Right atrium auricular region (tissue), 2 donors: ENCODE results near the gene GTF2F2. TPM values are rescaled to one million over a fixed set of nuclear protein-coding genes. Genes with fewer than 3 reads are reported as not detected.

Experiments
- DNase-seq: peaks from one replicate; pipeline ENCODE4 v3.0.0-alpha.2; 2019; ENCODE audit warnings: low spot score
- H3K27ac ChIP-seq, 2 donors: fragments of 200-600 bp; sonication (generic); 1 replicate in 1 of 2; 2 replicates in 1 of 2; pipeline ENCODE4 v1.5.1; 2016 to 2019
- H3K27me3 ChIP-seq, 2 donors: fragments of 200-600 bp; sonication (generic); one replicate each; pipeline versions ENCODE4 v1.5.1 to v1.6.0; 2017 to 2019
- H3K36me3 ChIP-seq: fragments of 200-600 bp; sonication (generic); one replicate; pipeline ENCODE4 v1.5.1; 2016
- H3K4me1 ChIP-seq, 2 donors: fragments of 200-600 bp; sonication (generic); one replicate each; pipeline versions ENCODE4 v1.5.1 to v1.6.0; 2017 to 2019
- H3K4me3 ChIP-seq, 2 donors: fragments of 200-600 bp; sonication (generic); 1 replicate in 1 of 2; 2 replicates in 1 of 2; pipeline ENCODE4 v1.5.1; 2017 to 2019; ENCODE audit warnings: mild to moderate bottlenecking in 1 of 2, moderate library complexity in 1 of 2
- H3K9me3 ChIP-seq, 2 donors: fragments of 200-600 bp; sonication (generic); one replicate each; pipeline ENCODE4 v1.5.1; 2019
- CTCF ChIP-seq, 2 donors: fragments of 200-600 bp; sonication (generic); IDR thresholded peaks; one replicate each; pipeline ENCODE4 v1.5.1; 2019; ENCODE audit warnings: antibody characterized with exemption in 2 of 2
- total RNA-seq, 2 donors: library from RNA; depleted of rRNA; stranded (reverse); fragments of >200 nt; gene quantifications; one replicate each; pipeline ENCODE4 v1.1.0, GENCODE V29; 2016

GTF2F2 gene
- total RNA-seq, 2 donors from 2014 or later, result 9.4 to 23.3 TPM

GRCh38 chr13:45215392-45216077, 95.2 kb downstream of the GTF2F2 start:
- no peak for TF ChIP-seq CTCF (IDR thresholded peaks at IDR 0.05)
- H3K4me1 ChIP-seq, result peaks cover 0 to 13% of the 10 kb centered on the region in 2 donors
- no peak overlapping the region for H3K27ac ChIP-seq
- H3K36me3 ChIP-seq, result no peaks in the 10 kb centered on the region
- no peaks in the 10 kb centered on the region for H3K9me3 ChIP-seq
- DNase-seq, result no peak
- no peaks in the 10 kb centered on the region for H3K27me3 ChIP-seq
- H3K4me3 ChIP-seq, result no peak overlapping the region

- Histone ChIP-seq H3K27ac (no peak overlapping the region), H3K9me3 (no peaks in the 10 kb centered on the region), H3K4me3 (no peak overlapping the region), H3K4me1 (peaks cover 0 to 13% of the 10 kb centered on the region in 2 donors), H3K27me3 (no peaks in the 10 kb centered on the region), H3K36me3 (no peaks in the 10 kb centered on the region)
- no peak for TF ChIP-seq CTCF (IDR thresholded peaks at IDR 0.05)
- no peak for DNase-seq
Measured at GRCh38 chr13:45216193-45216592, 95.9 kb downstream of the GTF2F2 start.

GRCh38 chr13:45218689-45219088, 98.4 kb downstream of the GTF2F2 start:
- no peak for TF ChIP-seq CTCF (IDR thresholded peaks at IDR 0.05)
- DNase-seq, result no peak
- H3K4me1 ChIP-seq, result peaks cover 0 to 13% of the 10 kb centered on the region in 2 donors
- no peaks in the 10 kb centered on the region for H3K9me3 ChIP-seq
- no peak overlapping the region for H3K27ac ChIP-seq
- no peak overlapping the region for H3K4me3 ChIP-seq
- H3K36me3 ChIP-seq, result no peaks in the 10 kb centered on the region
- H3K27me3 ChIP-seq, result no peaks in the 10 kb centered on the region

- peaks cover 0 to 13% of the 10 kb centered on the region in 2 donors for H3K4me1 ChIP-seq
- H3K27me3 ChIP-seq, result no peaks in the 10 kb centered on the region
- H3K4me3 ChIP-seq, result no peak overlapping the region
- no peak for TF ChIP-seq CTCF (IDR thresholded peaks at IDR 0.05)
- DNase-seq, result no peak
- H3K9me3 ChIP-seq, result no peaks in the 10 kb centered on the region
- no peak overlapping the region for H3K27ac ChIP-seq
- no peaks in the 10 kb centered on the region for H3K36me3 ChIP-seq
Measured at GRCh38 chr13:45219123-45219891, 99.0 kb downstream of the GTF2F2 start.

GRCh38 chr13:45219938-45220375, 99.6 kb downstream of the GTF2F2 start:
- no peak for TF ChIP-seq CTCF (IDR thresholded peaks at IDR 0.05)
- no peaks in the 10 kb centered on the region for H3K9me3 ChIP-seq
- no peaks in the 10 kb centered on the region for H3K36me3 ChIP-seq
- DNase-seq, result no peak
- H3K4me3 ChIP-seq, result no peak overlapping the region
- H3K4me1 ChIP-seq, result peaks cover 0 to 13% of the 10 kb centered on the region in 2 donors
- H3K27me3 ChIP-seq, result no peaks in the 10 kb centered on the region
- no peak overlapping the region for H3K27ac ChIP-seq
